HepG2 (cell line): Measurements from ENCODE around the gene LRRN4. TPM values are rescaled to one million over a fixed set of nuclear protein-coding genes. Genes with fewer than 3 reads are reported as not detected.

ENCODE experiments used
- ATAC-seq: fragments of 200-7000 bp; cut with Tn5 transposase; 3 replicates; pipeline ENCODE4 v1.9.1; 2020; ENCODE audit warnings: mild to moderate bottlenecking, moderate library complexity
- BruUV-seq: library from RNA; stranded (reverse); fragments of 400-500 nt; replicated peaks from 2 replicates; lab custom pipeline; 2021; lab: Mats Ljungman, UMichigan
- CTCF ChIA-PET: fragments of 300-600 bp; formaldehyde crosslinking; extraction: SDS; loops from one replicate; lab custom pipeline; 2021; ENCODE audit warnings: low total read pairs, inconsistent platforms, low intra/inter-chr PET ratio; lab: Yijun Ruan, JAX
- POLR2A ChIA-PET: fragments of 350-600 bp; sonication (Branson Sonifier 250); formaldehyde crosslinking; loops from one replicate; lab custom pipeline; 2020; ENCODE audit warnings: antibody characterized with exemption, inconsistent platforms; lab: Yijun Ruan, JAX
- DNase-seq: peaks from one replicate; pipeline ENCODE4 v3.0.0-alpha.2; 2015; ENCODE audit warnings: low spot score
- FAIRE-seq: peaks from 3 replicates; lab custom pipeline; 2011; peaks lifted over from hg19 to GRCh38; lab: Jason Lieb, UNC
- H2AFZ ChIP-seq: one replicate; pipeline ENCODE4 v1.6.1; 2011; ENCODE audit warnings: low read length, inconsistent platforms
- H3K27ac ChIP-seq: fragments of 300-600 bp; 3 replicates; pipeline ENCODE4 v1.8.0; 2011; ENCODE audit warnings: mixed run types, mild to moderate bottlenecking, mixed read lengths, low read length, inconsistent platforms; ENCODE audit not compliant: insufficient read depth; ENCODE audit errors: extremely low read length
- H3K27me3 ChIP-seq, 2 experiments: fragments of 200-600 bp in 1 of 2; 2 replicates in 1 of 2; 3 replicates in 1 of 2; pipeline versions ENCODE4 v1.6.0 to v1.8.0; 2011; ENCODE audit warnings: low read length in 2 of 2, mild to moderate bottlenecking in 2 of 2, moderate library complexity in 2 of 2, inconsistent platforms in 1 of 2; ENCODE audit not compliant: insufficient read depth in 2 of 2, control insufficient read depth in 1 of 2
- H3K36me3 ChIP-seq, 2 experiments: fragments of 200-600 bp in 1 of 2; replicated peaks in 1 of 2; 2 replicates in 1 of 2; 3 replicates in 1 of 2; pipeline versions ENCODE4 v1.5.1 to v1.8.0; 2011; ENCODE audit warnings: low read length in 2 of 2, inconsistent platforms in 1 of 2; ENCODE audit not compliant: insufficient read depth in 2 of 2, control insufficient read depth in 1 of 2
- H3K4me1 ChIP-seq: 2 replicates; pipeline ENCODE4 v1.5.1; 2012; ENCODE audit warnings: low read length, inconsistent platforms; ENCODE audit not compliant: insufficient read depth
- H3K4me2 ChIP-seq: 2 replicates; pipeline ENCODE4 v1.6.0; 2011; ENCODE audit warnings: low read depth, low read length, inconsistent platforms
- H3K4me3 ChIP-seq, 3 experiments: fragments of 200-600 bp in 1 of 3; sonication (generic), shearing (Covaris generic) in 1 of 3; replicated peaks in 1 of 3; 2 replicates each; pipeline ENCODE4 v1.5.1; 2011 to 2016; ENCODE audit warnings: low read length in 3 of 3, inconsistent platforms in 2 of 3, low read depth in 2 of 3, mild to moderate bottlenecking in 2 of 3, control low read depth in 1 of 3, mixed read lengths in 1 of 3; ENCODE audit not compliant: insufficient read depth in 1 of 3
- H3K79me2 ChIP-seq: one replicate; pipeline ENCODE4 v1.6.1; 2011; ENCODE audit warnings: low read length, inconsistent platforms; ENCODE audit not compliant: insufficient read depth
- H3K9ac ChIP-seq: 2 replicates; pipeline ENCODE4 v1.6.0; 2011; ENCODE audit warnings: mild to moderate bottlenecking, low read depth, low read length, inconsistent platforms; ENCODE audit not compliant: insufficient read depth
- H3K9me3 ChIP-seq: 2 replicates; pipeline ENCODE4 v1.5.1; 2012; ENCODE audit warnings: mild to moderate bottlenecking, low read length
- H4K20me1 ChIP-seq: 2 replicates; pipeline ENCODE4 v1.6.0; 2011; ENCODE audit warnings: inconsistent platforms, mild to moderate bottlenecking, low read length, moderate library complexity; ENCODE audit not compliant: insufficient read depth
- PATZ1 ChIP-seq: sonication (generic); formaldehyde crosslinking; IDR thresholded peaks from 2 replicates; pipeline ENCODE4 v1.4.0; 2020; ENCODE audit warnings: missing genetic modification reagents
- STAT5B ChIP-seq: sonication (generic); formaldehyde crosslinking; IDR thresholded peaks from 2 replicates; pipeline ENCODE4 v1.4.0; 2020; ENCODE audit warnings: missing genetic modification reagents
- ZNF672 ChIP-seq: sonication (generic); formaldehyde crosslinking; IDR thresholded peaks from 2 replicates; pipeline ENCODE4 v1.8.1; 2022; ENCODE audit warnings: missing genetic modification reagents
- WGBS: methylation state at CpG from one replicate; pipeline ENCODE4 v1.1.6; 2017; ENCODE audit warnings: low lambda C conversion rate; 5-methylcytosine and 5-hydroxymethylcytosine counted together
- in situ Hi-C: cut with HindIII; loops from 2 replicates; pipeline ENCODE4 v1.10.0; 2017; ENCODE audit warnings: low pct_unique_long_range_greater_than_20kb; ENCODE audit not compliant: extremely low pct_ligation_motif_present
- intact Hi-C: fragments of 100-400 bp; cut with micrococcal nuclease; formaldehyde crosslinking; loops from one replicate; pipeline ENCODE4 v1.10.0; 2022; ENCODE audit not compliant: unreplicated experiment
- polyA plus RNA-seq, 8 experiments: library from polyadenylated mRNA; depleted of rRNA in 3 of 8; stranded (reverse) in 7 of 8; unstranded in 1 of 8; fragments of >200 nt; fragmentation: Illumina TruSeq in 4 of 8; extraction: Trizol in 4 of 8; gene quantifications; 2 replicates each; pipeline versions ENCODE4 v1.2.1 to v1.2.3, GENCODE V29; 2011 to 2016; ENCODE audit warnings: low read depth in 4 of 8, missing spikeins in 1 of 8, mixed read lengths in 1 of 8; ENCODE audit not compliant: insufficient read depth in 1 of 8
- total RNA-seq, 5 experiments: library from RNA; depleted of rRNA; stranded (reverse); fragments of >200 nt; fragmentation: Illumina TruSeq; extraction: Trizol; gene quantifications; 2 replicates each; pipeline ENCODE4 v1.2.3, GENCODE V29; 2016; ENCODE audit warnings: low read depth in 1 of 5
- TF ChIP-seq, protein P1 (sequence below): sonication (generic); formaldehyde crosslinking; IDR thresholded peaks from 2 replicates; pipeline ENCODE4 v1.5.0; 2020; ENCODE audit warnings: mild to moderate bottlenecking, missing genetic modification reagents
- TF ChIP-seq, protein P2 (sequence below): sonication (generic); formaldehyde crosslinking; IDR thresholded peaks from 2 replicates; pipeline ENCODE4 v1.4.0; 2020; ENCODE audit warnings: missing genetic modification reagents

The LRRN4 gene
- total and polyA plus RNA-seq, 2 of the 13 experiments (the other 11 are each of a cell fraction or from before 2014, with no cell fraction given), result 0.15 to 0.20 TPM

GRCh38 chr20:5999783-6000182 lies 54.1 kb downstream of the LRRN4 start:
- ChIA-PET CTCF (no interaction called here), POLR2A (no interaction called here)
- H2AFZ ChIP-seq, result no peak overlapping the region
- TF ChIP-seq, protein P1, sequence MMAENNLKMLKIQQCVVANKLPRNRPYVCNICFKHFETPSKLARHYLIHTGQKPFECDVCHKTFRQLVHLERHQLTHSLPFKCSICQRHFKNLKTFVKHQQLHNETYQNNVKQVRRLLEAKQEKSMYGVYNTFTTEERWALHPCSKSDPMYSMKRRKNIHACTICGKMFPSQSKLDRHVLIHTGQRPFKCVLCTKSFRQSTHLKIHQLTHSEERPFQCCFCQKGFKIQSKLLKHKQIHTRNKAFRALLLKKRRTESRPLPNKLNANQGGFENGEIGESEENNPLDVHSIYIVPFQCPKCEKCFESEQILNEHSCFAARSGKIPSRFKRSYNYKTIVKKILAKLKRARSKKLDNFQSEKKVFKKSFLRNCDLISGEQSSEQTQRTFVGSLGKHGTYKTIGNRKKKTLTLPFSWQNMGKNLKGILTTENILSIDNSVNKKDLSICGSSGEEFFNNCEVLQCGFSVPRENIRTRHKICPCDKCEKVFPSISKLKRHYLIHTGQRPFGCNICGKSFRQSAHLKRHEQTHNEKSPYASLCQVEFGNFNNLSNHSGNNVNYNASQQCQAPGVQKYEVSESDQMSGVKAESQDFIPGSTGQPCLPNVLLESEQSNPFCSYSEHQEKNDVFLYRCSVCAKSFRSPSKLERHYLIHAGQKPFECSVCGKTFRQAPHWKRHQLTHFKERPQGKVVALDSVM (CRISPR knock-in tag), result no peak
- TF ChIP-seq PATZ1 (no peak), ZNF672 (CRISPR knock-in tag) (no peak), STAT5B (CRISPR knock-in tag) (no peak)
- TF ChIP-seq, protein P2, sequence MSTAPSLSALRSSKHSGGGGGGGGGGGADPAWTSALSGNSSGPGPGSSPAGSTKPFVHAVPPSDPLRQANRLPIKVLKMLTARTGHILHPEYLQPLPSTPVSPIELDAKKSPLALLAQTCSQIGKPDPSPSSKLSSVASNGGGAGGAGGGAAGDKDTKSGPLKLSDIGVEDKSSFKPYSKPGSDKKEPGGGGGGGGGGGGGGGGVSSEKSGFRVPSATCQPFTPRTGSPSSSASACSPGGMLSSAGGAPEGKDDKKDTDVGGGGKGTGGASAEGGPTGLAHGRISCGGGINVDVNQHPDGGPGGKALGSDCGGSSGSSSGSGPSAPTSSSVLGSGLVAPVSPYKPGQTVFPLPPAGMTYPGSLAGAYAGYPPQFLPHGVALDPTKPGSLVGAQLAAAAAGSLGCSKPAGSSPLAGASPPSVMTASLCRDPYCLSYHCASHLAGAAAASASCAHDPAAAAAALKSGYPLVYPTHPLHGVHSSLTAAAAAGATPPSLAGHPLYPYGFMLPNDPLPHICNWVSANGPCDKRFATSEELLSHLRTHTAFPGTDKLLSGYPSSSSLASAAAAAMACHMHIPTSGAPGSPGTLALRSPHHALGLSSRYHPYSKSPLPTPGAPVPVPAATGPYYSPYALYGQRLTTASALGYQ (CRISPR knock-in tag), result no peak
- WGBS, result 97% methylated on average over 9 of the region's 9 CpGs
- no peaks in the 10 kb centered on the region for H3K79me2 ChIP-seq
- H3K9me3 ChIP-seq, result no peaks in the 10 kb centered on the region
- H3K4me2 ChIP-seq, result no peak overlapping the region
- intact Hi-C loops, result no loop called here
- H3K4me1 ChIP-seq, result peaks cover 3% of the 10 kb centered on the region; the same call in 1 of the 2 replicates
- peaks cover 11 to 22% of the 10 kb centered on the region in 2 experiments for H3K36me3 ChIP-seq
- BruUV-seq, result no TSS peak
- FAIRE-seq (no peak), DNase-seq (no peak), ATAC-seq (no peak)
- H4K20me1 ChIP-seq, result no peaks in the 10 kb centered on the region
- no peak overlapping the region for H3K4me3 ChIP-seq
- no peaks in the 10 kb centered on the region for H3K27me3 ChIP-seq
- H3K9ac ChIP-seq, result no peak overlapping the region
- H3K27ac ChIP-seq, result no peak overlapping the region
- in situ Hi-C loops, result no loop called here
